HepG2 (cell line): ENCODE results near the gene TAF1A. TPM values are rescaled to one million over a fixed set of nuclear protein-coding genes. Genes with fewer than 3 reads are reported as not detected.

Experiments
- CEBPG ChIP-seq: IDR thresholded peaks from 2 replicates; pipeline ENCODE4 v1.6.1; 2016
- FLYWCH1 ChIP-seq: sonication (generic); formaldehyde crosslinking; IDR thresholded peaks from 2 replicates; pipeline ENCODE4 v1.8.1; 2023; ENCODE audit warnings: mild to moderate bottlenecking, missing genetic modification reagents
- FOXA3 ChIP-seq: IDR thresholded peaks from 2 replicates; pipeline ENCODE4 v1.6.1; 2016; ENCODE audit warnings: missing genetic modification reagents, missing compliant biosample characterization
- FOXP1 ChIP-seq, 2 experiments: fragments of 450-650 bp in 1 of 2; IDR thresholded peaks; 2 replicates each; pipeline ENCODE4 v1.6.1; 2017 to 2018; ENCODE audit warnings: antibody characterized with exemption in 1 of 2
- MED13 ChIP-seq: sonication (generic); formaldehyde crosslinking; IDR thresholded peaks from 2 replicates; pipeline ENCODE4 v1.5.0; 2020; ENCODE audit warnings: missing genetic modification reagents
- TSC22D2 ChIP-seq: sonication (generic); formaldehyde crosslinking; IDR thresholded peaks from 2 replicates; pipeline ENCODE4 v1.5.1; 2020; ENCODE audit warnings: missing genetic modification reagents, mild to moderate bottlenecking, borderline replicate concordance
- ZFP36L1 ChIP-seq: sonication (generic); formaldehyde crosslinking; IDR thresholded peaks from 2 replicates; pipeline ENCODE4 v1.8.0; 2022; ENCODE audit warnings: mild to moderate bottlenecking, missing genetic modification reagents, moderate library complexity
- ZNF432 ChIP-seq: sonication (generic); formaldehyde crosslinking; IDR thresholded peaks from 2 replicates; pipeline ENCODE4 v1.5.0; 2020; ENCODE audit warnings: missing genetic modification reagents, mild to moderate bottlenecking, borderline replicate concordance
- ZNF547 ChIP-seq: sonication (generic); formaldehyde crosslinking; IDR thresholded peaks from 2 replicates; pipeline ENCODE4 v1.5.1; 2020; ENCODE audit warnings: mild to moderate bottlenecking, missing genetic modification reagents
- ZSCAN25 ChIP-seq: sonication (generic); formaldehyde crosslinking; IDR thresholded peaks from 2 replicates; pipeline ENCODE4 v1.8.0; 2022; ENCODE audit warnings: mild to moderate bottlenecking, missing genetic modification reagents
- polyA plus RNA-seq, 8 experiments: library from polyadenylated mRNA; depleted of rRNA in 3 of 8; stranded (reverse) in 7 of 8; unstranded in 1 of 8; fragments of >200 nt; fragmentation: Illumina TruSeq in 4 of 8; extraction: Trizol in 4 of 8; gene quantifications; 2 replicates each; pipeline versions ENCODE4 v1.2.1 to v1.2.3, GENCODE V29; 2011 to 2016; ENCODE audit warnings: low read depth in 4 of 8, missing spikeins in 1 of 8, mixed read lengths in 1 of 8; ENCODE audit not compliant: insufficient read depth in 1 of 8
- total RNA-seq, 5 experiments: library from RNA; depleted of rRNA; stranded (reverse); fragments of >200 nt; fragmentation: Illumina TruSeq; extraction: Trizol; gene quantifications; 2 replicates each; pipeline ENCODE4 v1.2.3, GENCODE V29; 2016; ENCODE audit warnings: low read depth in 1 of 5
- TF ChIP-seq, protein P1 (sequence below): sonication (generic); formaldehyde crosslinking; IDR thresholded peaks from 2 replicates; pipeline ENCODE4 v1.9.0; 2022; ENCODE audit warnings: low read depth, missing genetic modification reagents
- TF ChIP-seq, protein P2 (sequence below): sonication (generic); formaldehyde crosslinking; IDR thresholded peaks from 2 replicates; pipeline ENCODE4 v1.8.1; 2023; ENCODE audit warnings: missing genetic modification reagents, mild to moderate bottlenecking, borderline replicate concordance
- TF ChIP-seq, protein P3 (sequence below): sonication (generic); formaldehyde crosslinking; IDR thresholded peaks from 2 replicates; pipeline ENCODE4 v1.4.0; 2020; ENCODE audit warnings: mild to moderate bottlenecking, missing genetic modification reagents

Gene TAF1A
- total and polyA plus RNA-seq, 2 of the 13 experiments (the other 11 are each of a cell fraction or from before 2014, with no cell fraction given) = 3.3 to 10.7 TPM

DNA sequence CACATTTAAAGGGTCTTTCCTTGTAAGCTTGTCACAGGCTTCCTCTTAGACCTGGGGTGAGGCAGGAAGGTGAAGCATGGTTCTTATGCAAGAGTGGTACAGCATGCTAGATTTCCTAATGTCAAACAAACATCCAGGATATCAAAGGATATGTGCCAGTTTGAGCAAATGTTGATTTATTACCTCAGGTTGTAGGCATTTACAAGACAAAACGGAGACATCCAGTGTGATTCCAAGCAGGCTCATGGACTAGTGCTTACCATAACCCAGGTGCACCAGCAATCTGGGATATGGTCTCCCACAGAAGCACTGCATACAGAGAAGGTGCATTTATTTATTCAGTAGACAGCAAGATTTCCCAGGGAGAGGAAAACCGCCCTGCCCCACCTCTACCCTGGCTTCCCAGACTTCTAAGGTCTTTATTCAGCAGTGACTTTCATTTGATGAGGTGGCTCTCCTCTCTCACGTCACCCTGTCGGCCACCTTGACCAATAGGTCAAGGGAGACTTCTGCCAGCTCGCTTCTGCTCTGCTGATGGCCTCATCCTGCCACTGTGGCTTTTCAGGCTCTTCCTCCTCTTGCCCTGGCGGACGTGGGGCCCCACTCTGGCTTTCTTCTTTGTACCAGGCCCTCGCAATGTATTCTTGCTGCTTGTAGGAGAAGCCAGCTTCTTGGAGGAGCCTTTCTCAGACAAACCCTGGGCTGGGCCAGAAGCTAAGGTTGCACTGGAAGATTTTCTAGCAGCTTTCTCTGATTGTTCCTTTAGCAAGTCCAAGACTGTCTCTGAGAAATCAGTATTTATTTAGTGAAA, 67.4 kb downstream of the TAF1A start (continued):
- TF ChIP-seq, protein P1, sequence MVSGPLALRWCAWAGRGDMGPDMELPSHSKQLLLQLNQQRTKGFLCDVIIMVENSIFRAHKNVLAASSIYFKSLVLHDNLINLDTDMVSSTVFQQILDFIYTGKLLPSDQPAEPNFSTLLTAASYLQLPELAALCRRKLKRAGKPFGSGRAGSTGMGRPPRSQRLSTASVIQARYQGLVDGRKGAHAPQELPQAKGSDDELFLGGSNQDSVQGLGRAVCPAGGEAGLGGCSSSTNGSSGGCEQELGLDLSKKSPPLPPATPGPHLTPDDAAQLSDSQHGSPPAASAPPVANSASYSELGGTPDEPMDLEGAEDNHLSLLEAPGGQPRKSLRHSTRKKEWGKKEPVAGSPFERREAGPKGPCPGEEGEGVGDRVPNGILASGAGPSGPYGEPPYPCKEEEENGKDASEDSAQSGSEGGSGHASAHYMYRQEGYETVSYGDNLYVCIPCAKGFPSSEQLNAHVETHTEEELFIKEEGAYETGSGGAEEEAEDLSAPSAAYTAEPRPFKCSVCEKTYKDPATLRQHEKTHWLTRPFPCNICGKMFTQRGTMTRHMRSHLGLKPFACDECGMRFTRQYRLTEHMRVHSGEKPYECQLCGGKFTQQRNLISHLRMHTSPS (CRISPR knock-in tag) = peak; percentile 25; the same call in 1 of the 2 replicates
- no peak for TF ChIP-seq ZSCAN25 (CRISPR knock-in tag)
- TF ChIP-seq MED13 (CRISPR knock-in tag) = no peak
- TF ChIP-seq ZNF547 = 0 out of 2 replicates have a peak, but pooled peaks have one; percentile 0
- peak; percentile 62 for TF ChIP-seq FOXA3 (CRISPR knock-in tag)
- TF ChIP-seq FOXP1 (IDR thresholded peaks at IDR 0.05) = no peak
- TF ChIP-seq FOXP1 (CRISPR knock-in tag; IDR thresholded peaks at IDR 0.05) = no peak
- TF ChIP-seq FLYWCH1 (CRISPR knock-in tag) = no peak
- TF ChIP-seq, protein P2, sequence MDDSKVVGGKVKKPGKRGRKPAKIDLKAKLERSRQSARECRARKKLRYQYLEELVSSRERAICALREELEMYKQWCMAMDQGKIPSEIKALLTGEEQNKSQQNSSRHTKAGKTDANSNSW (CRISPR knock-in tag) = no peak
- TF ChIP-seq ZNF432 = no peak
- TF ChIP-seq CEBPG (CRISPR knock-in tag) = 0 out of 2 replicates have a peak, but pooled peaks have one; percentile 14
- TF ChIP-seq, protein P3, sequence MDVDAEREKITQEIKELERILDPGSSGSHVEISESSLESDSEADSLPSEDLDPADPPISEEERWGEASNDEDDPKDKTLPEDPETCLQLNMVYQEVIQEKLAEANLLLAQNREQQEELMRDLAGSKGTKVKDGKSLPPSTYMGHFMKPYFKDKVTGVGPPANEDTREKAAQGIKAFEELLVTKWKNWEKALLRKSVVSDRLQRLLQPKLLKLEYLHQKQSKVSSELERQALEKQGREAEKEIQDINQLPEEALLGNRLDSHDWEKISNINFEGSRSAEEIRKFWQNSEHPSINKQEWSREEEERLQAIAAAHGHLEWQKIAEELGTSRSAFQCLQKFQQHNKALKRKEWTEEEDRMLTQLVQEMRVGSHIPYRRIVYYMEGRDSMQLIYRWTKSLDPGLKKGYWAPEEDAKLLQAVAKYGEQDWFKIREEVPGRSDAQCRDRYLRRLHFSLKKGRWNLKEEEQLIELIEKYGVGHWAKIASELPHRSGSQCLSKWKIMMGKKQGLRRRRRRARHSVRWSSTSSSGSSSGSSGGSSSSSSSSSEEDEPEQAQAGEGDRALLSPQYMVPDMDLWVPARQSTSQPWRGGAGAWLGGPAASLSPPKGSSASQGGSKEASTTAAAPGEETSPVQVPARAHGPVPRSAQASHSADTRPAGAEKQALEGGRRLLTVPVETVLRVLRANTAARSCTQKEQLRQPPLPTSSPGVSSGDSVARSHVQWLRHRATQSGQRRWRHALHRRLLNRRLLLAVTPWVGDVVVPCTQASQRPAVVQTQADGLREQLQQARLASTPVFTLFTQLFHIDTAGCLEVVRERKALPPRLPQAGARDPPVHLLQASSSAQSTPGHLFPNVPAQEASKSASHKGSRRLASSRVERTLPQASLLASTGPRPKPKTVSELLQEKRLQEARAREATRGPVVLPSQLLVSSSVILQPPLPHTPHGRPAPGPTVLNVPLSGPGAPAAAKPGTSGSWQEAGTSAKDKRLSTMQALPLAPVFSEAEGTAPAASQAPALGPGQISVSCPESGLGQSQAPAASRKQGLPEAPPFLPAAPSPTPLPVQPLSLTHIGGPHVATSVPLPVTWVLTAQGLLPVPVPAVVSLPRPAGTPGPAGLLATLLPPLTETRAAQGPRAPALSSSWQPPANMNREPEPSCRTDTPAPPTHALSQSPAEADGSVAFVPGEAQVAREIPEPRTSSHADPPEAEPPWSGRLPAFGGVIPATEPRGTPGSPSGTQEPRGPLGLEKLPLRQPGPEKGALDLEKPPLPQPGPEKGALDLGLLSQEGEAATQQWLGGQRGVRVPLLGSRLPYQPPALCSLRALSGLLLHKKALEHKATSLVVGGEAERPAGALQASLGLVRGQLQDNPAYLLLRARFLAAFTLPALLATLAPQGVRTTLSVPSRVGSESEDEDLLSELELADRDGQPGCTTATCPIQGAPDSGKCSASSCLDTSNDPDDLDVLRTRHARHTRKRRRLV = no peak
- TF ChIP-seq TSC22D2 (CRISPR knock-in tag) = no peak
- TF ChIP-seq ZFP36L1 (CRISPR knock-in tag) = no peak
